ENCODE results near the gene CCDC194.
A peak's percentile ranks its signal among the peaks of the same experiment; 100 is the strongest.
"Not testable (repeated sequence)": the region's sequence is repeated elsewhere in the genome, so short reads cannot be mapped to it uniquely, and the experiment has no call there.

The CCDC194 gene

DNA sequence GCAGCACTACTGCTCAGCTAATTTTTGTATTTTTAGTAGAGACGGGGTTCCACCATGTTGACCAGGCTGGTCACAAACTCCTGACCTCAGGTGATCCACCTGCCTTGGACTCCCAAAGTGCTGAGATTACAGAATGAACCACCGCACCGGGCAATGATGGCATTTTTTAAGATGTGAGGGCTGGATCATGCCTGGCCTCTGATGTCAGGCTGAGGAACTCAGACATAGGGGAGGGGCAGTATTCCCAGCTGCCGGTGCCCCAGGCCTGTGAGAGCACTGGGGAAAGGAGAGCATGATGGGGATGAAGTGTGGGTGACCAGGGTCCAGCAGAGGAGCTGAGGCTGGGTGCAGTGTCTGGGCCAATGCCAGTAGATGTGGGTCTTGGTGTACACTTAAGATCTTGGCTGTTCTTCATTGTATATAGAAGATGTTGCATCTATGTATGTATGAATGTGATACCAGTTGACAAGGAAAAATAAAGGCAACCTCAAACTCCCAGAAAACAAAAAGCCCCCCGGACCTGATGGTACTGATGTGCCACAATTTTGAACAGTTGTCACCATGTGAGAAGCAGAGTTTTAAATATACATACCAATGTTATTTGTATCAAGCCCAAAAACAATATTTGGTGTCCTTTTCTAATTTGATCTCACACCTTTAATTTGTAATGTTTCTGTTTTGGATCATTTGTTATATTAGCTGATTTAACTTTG, 13.4 kb downstream of the CCDC194 start:
- Histone ChIP-seq H3K4me3 (ENCODE audit: low read length) (no peak overlapping the region), H3K27me3 (ENCODE audit: control insufficient read depth, insufficient read depth, low read length) (no peaks in the 10 kb centered on the region), H3K27ac (ENCODE audit: low read depth, low read length) (no peak overlapping the region), H3K36me3 (ENCODE audit: control insufficient read depth, insufficient read depth, low read length) (no peaks in the 10 kb centered on the region), H3K9ac (ENCODE audit: low read length) (no peak overlapping the region), H3K4me1 (ENCODE audit: control insufficient read depth, insufficient read depth, low read length) (no peaks in the 10 kb centered on the region)

DNA sequence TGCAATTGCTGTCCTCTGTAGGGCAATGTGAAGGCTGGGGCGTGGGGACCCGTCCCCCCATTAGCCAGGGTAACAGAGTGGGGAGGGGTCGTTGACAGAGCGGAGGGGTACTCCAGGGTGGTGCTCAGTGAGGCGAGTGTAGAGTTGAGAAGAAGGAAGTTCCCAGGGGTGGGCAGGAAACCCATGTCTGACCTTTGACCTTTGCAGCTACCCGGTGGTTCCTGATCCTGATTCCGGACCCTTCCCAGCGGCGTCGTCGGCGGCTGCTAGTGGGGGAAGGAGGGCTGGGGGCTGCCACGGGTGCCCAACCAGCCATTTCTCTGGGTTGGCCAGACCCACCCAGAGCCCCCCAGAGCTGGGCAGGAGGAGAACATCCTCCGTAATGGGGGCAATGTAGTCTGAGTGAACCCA, 14.8 kb downstream of the CCDC194 start:
- no peak overlapping the region for H3K9ac ChIP-seq (ENCODE audit: low read length)
- no peaks in the 10 kb centered on the region for H3K4me1 ChIP-seq (ENCODE audit: control insufficient read depth, insufficient read depth, low read length)
- H3K27me3 ChIP-seq (ENCODE audit: control insufficient read depth, insufficient read depth, low read length), result no peaks in the 10 kb centered on the region
- H3K4me3 ChIP-seq (ENCODE audit: low read length), result no peak overlapping the region
- no peaks in the 10 kb centered on the region for H3K36me3 ChIP-seq (ENCODE audit: control insufficient read depth, insufficient read depth, low read length)
- H3K27ac ChIP-seq (ENCODE audit: low read depth, low read length), result no peak overlapping the region

DNA sequence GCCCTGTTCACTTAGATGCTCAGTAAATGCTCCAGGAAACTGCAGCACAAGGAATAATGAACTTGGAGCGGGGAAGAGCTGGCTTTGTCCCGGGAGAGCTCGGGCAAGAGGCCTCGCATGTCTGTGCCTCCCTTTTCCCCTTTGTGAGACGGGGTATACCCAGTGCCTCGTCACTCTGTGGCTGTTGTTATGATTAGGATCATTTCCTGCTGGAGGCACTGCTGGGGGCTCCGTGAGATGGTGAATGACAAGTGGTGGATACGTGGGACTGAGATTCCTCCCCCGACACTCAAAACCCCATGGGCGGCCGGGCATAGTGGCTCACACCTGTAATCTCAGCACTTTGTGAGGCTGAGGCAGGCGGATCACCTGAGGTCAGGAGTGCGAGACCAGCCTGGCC, 15.7 kb downstream of the CCDC194 start:
- Histone ChIP-seq H3K27me3 (ENCODE audit: control insufficient read depth, insufficient read depth, low read length) (no peaks in the 10 kb centered on the region), H3K9ac (ENCODE audit: low read length) (no peak overlapping the region)

DNA sequence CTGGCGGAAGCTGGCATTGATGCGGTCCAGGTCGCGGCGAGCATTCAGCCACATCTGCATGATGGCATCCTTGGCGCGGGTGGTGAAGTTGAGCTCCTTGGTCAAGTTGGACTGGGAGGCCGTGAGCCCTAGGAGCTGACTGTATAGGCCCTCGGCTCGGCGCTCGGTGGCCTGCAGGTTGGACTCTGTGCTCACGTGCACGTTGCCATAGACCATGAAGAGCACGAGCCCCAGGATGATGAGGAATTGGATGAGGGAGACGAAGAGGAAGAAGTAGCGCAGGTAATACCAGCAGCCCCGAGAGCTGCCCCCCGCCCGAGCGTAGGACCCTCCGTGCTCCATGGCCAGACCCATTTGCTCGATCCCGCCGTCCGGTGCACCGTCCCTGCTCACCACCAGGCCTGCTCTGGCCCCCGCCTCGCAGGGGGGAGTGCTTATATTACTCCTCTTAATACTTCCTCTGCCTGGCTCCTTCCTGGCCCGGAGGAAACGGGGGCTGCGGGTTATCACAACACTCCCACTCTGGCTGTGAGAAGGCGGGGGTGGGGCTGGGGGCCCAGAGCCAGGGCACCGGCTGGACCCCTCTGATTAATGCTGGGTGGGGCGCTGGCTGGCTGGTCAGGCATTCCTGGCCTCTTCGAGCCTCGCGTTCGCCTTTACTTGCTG, 16.9 kb downstream of the CCDC194 start, which contains the start of gene PLVAP:
Gene PLVAP, minus strand, starts transcription at position 408 of the 666 bp plus-strand sequence. Its CDS starts 54 bp downstream, at position 354.
- H3K9ac ChIP-seq (ENCODE audit: low read length), result no peak within 1 kb of the TSS
- no peaks in the 10 kb centered on the region for H3K36me3 ChIP-seq (ENCODE audit: control insufficient read depth, insufficient read depth, low read length)
- no peaks in the 10 kb centered on the region for H3K4me1 ChIP-seq (ENCODE audit: control insufficient read depth, insufficient read depth, low read length)
- H3K27me3 ChIP-seq (ENCODE audit: control insufficient read depth, insufficient read depth, low read length), result no peaks in the 10 kb centered on the region
- H3K4me3 ChIP-seq (ENCODE audit: low read length), result peak within 1 kb of the TSS; percentile 32
- H3K27ac ChIP-seq (ENCODE audit: low read depth, low read length), result no peak within 1 kb of the TSS

More for the DNA sequence above, 15.7 kb downstream of the CCDC194 start:
- H3K27ac ChIP-seq (ENCODE audit: low read depth, low read length), result no peak overlapping the region
- H3K4me3 ChIP-seq (ENCODE audit: low read length), result no peak overlapping the region
- no peaks in the 10 kb centered on the region for H3K36me3 ChIP-seq (ENCODE audit: control insufficient read depth, insufficient read depth, low read length)
- H3K4me1 ChIP-seq (ENCODE audit: control insufficient read depth, insufficient read depth, low read length), result no peaks in the 10 kb centered on the region

DNA sequence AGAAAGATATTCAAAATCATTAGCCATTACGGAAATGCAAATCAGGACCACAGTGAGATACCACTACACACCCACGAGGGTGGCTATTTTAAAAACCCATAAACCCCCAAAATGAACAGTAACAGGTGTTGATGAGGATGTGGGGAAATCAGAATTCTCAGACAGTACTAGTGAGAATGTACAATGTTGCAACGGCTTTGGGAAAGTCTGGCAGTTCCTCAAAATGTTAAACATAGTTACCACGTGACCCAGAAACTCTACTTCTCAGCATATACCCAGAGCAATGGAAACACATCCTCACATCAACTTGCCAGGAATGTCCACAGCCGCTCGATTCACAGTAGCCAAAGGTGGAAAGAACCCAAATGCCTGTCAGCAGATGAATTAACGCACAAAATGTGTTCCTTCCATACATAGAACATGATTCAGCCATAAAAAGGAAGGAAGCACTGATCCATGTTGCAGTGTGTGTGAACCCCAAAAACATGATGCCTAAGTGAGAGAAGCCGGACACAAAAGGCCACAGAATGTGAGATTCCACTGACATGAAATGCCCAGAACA, 23.9 kb downstream of the CCDC194 start:
- H3K27ac ChIP-seq (ENCODE audit: low read depth, low read length), result no peak overlapping the region
- H3K27me3 ChIP-seq (ENCODE audit: control insufficient read depth, insufficient read depth, low read length), result no peaks in the 10 kb centered on the region
- H3K36me3 ChIP-seq (ENCODE audit: control insufficient read depth, insufficient read depth, low read length), result no peaks in the 10 kb centered on the region
- H3K4me1 ChIP-seq (ENCODE audit: control insufficient read depth, insufficient read depth, low read length), result no peaks in the 10 kb centered on the region
- H3K9ac ChIP-seq (ENCODE audit: low read length), result no peak overlapping the region
- H3K4me3 ChIP-seq (ENCODE audit: low read length), result no peak overlapping the region

DNA sequence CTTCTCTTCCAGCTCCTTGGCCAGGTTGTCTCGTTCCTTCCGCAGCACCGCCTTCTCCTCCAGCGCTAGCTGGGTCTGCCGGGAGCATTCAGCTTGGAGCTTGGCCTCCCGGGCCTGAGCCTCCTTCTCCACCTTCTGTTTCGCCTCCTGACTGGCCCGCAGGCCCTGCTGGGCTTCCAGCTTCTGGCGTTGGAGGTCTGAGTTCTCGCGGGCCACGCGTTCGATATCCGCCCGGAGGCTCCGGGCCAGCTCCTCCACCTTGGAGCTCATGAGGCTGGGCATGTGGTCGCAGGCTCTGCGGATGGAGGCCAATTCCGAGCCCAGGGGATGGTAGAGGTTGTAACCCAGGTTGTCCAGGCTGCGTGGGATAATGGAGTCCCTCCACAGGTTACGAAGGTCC, 28.6 kb downstream of the CCDC194 start:
- no peaks in the 10 kb centered on the region for H3K4me1 ChIP-seq (ENCODE audit: control insufficient read depth, insufficient read depth, low read length)
- no peak overlapping the region for H3K27ac ChIP-seq (ENCODE audit: low read depth, low read length)
- no peaks in the 10 kb centered on the region for H3K36me3 ChIP-seq (ENCODE audit: control insufficient read depth, insufficient read depth, low read length)
- H3K27me3 ChIP-seq (ENCODE audit: control insufficient read depth, insufficient read depth, low read length), result no peaks in the 10 kb centered on the region
- H3K9ac ChIP-seq (ENCODE audit: low read length), result no peak overlapping the region
- H3K4me3 ChIP-seq (ENCODE audit: low read length), result no peak overlapping the region

DNA sequence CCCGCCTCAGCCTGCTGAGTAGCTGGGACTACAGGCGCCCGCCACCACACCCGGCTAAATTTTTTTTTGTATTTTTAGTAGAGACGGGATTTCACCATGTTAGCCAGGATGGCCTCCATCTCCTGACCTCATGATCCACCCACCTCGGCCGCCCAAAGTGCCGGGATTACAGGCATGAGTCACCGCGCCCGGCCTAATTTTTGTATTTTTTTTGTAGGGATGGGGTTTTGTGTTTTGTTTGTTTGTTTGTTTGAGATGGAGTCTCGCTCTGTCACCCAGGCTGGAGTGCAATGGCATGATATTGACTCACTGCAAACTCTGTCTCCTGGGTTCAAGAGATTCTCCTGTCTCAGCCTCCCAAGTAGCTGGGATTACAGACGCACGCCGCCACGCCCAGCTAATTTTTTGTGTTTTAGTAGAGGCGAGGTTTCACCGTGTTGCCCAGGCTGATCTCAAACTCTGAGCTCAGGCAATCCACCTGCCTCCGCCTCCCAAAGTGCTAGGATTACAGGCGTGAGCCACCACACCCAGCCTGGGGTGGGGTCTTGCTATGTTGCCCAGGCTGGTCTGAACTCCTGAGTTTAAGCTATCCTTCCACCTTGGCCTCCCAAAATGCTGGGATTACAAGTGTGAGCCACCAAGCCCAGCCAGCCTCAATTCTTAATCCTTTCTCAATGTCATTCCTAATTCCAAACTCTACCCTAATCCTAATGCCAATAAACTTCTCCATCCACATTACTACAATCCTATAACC, 30.0 kb downstream of the CCDC194 start:
- H3K27ac ChIP-seq (ENCODE audit: low read depth, low read length), result not testable (repeated sequence)

DNA sequence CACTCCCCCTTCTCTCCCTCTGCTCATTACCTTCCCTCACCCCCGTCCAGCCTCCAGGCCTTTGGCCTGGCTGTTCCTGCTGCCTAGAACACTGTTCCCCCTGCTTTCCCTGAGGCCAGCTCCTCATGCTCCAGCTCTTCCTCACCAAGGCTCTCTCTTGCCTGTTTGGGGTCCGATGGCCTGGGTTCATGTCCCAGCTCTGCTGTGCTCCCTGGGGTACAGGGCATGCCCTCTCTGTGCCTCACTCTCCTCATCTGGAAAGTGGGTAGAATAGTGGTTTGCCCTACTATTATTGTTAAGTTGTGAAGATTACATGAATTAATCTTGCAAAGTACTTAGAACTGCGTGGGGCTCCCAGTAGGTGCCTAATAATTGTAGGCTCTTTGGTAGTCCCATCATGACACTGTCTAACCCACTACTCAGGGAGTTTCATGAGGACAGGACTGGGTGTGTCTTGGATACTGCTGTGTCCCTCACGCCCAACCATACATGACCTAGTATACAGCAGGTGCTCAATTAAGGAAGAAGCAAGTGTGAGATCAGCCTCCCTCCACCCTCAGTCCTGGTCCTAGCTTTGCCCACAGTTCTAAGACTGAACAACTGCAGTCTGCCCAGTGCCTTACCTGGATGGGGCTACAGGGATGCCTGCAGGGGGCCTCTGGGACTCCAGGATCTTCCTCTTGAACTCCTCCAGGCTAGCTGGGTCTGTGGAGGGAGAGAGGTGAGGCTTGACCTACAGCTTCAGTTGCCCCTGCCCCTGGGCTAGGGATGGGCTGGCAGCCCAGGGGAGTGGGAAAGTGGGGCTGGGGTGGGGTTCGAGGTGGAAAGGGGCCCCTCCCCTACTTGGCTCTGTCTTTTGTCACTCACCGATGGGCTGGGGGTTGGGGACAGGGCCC, 33.8 kb downstream of the CCDC194 start:
- Histone ChIP-seq H3K36me3 (ENCODE audit: control insufficient read depth, insufficient read depth, low read length) (no peaks in the 10 kb centered on the region), H3K4me3 (ENCODE audit: low read length) (no peak overlapping the region), H3K4me1 (ENCODE audit: control insufficient read depth, insufficient read depth, low read length) (no peaks in the 10 kb centered on the region), H3K27me3 (ENCODE audit: control insufficient read depth, insufficient read depth, low read length) (no peaks in the 10 kb centered on the region), H3K27ac (ENCODE audit: low read depth, low read length) (no peak overlapping the region), H3K9ac (ENCODE audit: low read length) (no peak overlapping the region)

More for the DNA sequence above, 30.0 kb downstream of the CCDC194 start:
- not testable (repeated sequence) for H3K4me1 ChIP-seq (ENCODE audit: control insufficient read depth, insufficient read depth, low read length); H3K36me3 ChIP-seq (ENCODE audit: control insufficient read depth, insufficient read depth, low read length); H3K27me3 ChIP-seq (ENCODE audit: control insufficient read depth, insufficient read depth, low read length); H3K4me3 ChIP-seq (ENCODE audit: low read length); H3K9ac ChIP-seq (ENCODE audit: low read length)

DNA sequence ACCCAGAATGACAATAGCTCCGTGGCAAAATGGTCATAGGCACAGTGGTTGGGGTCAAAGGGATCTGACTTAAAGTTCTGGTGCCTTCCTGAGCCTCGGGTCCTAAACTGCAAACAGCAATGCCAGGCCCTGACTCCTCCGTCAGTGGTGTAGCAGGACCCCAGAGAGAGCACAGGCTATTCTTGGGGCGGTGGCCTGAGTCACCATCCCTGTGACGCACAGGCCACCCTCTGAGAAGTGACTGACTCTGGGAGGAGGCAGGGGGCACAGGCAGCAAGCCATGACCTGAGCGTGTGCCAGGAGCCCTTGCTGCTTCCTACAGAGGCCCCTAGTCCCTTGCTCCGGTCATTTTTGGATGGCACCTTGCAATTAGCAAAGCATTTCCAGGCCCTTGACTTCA, 35.6 kb downstream of the CCDC194 start:
- Histone ChIP-seq H3K4me1 (ENCODE audit: control insufficient read depth, insufficient read depth, low read length) (no peaks in the 10 kb centered on the region), H3K27ac (ENCODE audit: low read depth, low read length) (no peak overlapping the region), H3K36me3 (ENCODE audit: control insufficient read depth, insufficient read depth, low read length) (no peaks in the 10 kb centered on the region), H3K4me3 (ENCODE audit: low read length) (no peak overlapping the region), H3K27me3 (ENCODE audit: control insufficient read depth, insufficient read depth, low read length) (peaks cover 1% of the 10 kb centered on the region), H3K9ac (ENCODE audit: low read length) (no peak overlapping the region)

DNA sequence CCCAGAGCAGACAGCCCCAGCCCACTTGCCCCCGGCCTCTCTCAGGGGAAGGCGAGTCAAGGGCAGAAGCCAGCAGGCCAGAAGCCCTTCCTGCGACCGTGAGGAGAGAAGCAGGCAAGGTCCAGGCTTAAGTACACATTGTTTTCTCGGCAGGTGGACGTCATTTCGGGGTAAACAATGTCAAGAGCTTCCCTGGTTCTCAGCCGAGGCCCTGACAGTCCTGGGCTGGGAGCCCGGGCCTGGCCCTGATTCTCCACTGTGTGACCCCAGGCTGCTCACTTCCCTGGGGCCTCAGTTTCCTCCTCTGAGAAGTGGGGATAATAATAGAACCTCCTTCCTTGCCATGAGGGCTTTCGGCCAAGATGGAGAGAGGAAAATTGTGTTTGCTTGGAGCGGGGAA, 36.3 kb downstream of the CCDC194 start:
- Histone ChIP-seq H3K4me1 (ENCODE audit: control insufficient read depth, insufficient read depth, low read length) (no peaks in the 10 kb centered on the region), H3K27me3 (ENCODE audit: control insufficient read depth, insufficient read depth, low read length) (peaks cover 3% of the 10 kb centered on the region), H3K36me3 (ENCODE audit: control insufficient read depth, insufficient read depth, low read length) (no peaks in the 10 kb centered on the region), H3K4me3 (ENCODE audit: low read length) (no peak overlapping the region), H3K9ac (ENCODE audit: low read length) (no peak overlapping the region), H3K27ac (ENCODE audit: low read depth, low read length) (no peak overlapping the region)

DNA sequence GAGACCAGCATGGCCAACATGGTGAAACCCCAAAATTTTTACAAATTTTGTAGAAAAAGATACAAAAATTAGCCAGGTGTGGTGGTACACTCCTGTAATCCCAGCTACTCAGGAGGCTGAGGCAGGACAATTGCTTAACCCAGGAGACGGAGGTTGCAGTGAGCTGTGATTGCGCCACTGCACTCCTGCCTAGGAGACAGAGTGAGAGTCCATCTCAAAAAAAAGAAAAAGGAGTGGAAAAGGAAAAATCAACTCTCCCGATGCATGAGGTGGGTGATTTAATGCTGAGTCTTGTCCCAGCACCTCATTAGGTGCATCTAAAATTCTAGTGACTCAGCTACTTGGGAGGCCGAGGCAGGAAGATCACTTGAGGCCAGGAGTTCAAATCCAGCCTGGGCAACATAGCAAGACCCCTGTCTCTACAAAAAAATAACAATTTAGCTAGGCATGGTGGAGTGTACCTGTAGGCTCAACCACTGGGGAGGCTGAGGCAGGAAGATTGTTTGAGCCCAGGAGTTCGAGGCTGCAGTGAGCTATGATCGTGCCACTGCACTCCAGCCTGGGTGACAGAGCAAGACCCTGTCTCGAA, 36.8 kb downstream of the CCDC194 start:
- H3K27me3 ChIP-seq (ENCODE audit: control insufficient read depth, insufficient read depth, low read length), result peaks cover 3% of the 10 kb centered on the region
- no peak overlapping the region for H3K27ac ChIP-seq (ENCODE audit: low read depth, low read length)
- no peak overlapping the region for H3K9ac ChIP-seq (ENCODE audit: low read length)
- H3K4me1 ChIP-seq (ENCODE audit: control insufficient read depth, insufficient read depth, low read length), result no peaks in the 10 kb centered on the region
- H3K4me3 ChIP-seq (ENCODE audit: low read length), result no peak overlapping the region
- no peaks in the 10 kb centered on the region for H3K36me3 ChIP-seq (ENCODE audit: control insufficient read depth, insufficient read depth, low read length)
